Stimulated activated CD8-positive, alpha-beta memory T cell treated with anti-CD3 and anti-CD28 coated beads, Interleukin-4, amount 100 ng/mL, for 4 hours (primary cell): ENCODE measurements around the gene FFAR1.

Experiments used
- DNase-seq, 2 donors: peaks; one replicate each; pipeline ENCODE4 v3.0.0-alpha.2; 2020; ENCODE audit warnings: low read depth in 2 of 2, low spot score in 1 of 2

The FFAR1 gene

GRCh38 chr19:35314858-35315470 is 32.7 kb upstream of the FFAR1 start:
- DNase-seq = no peak

- DNase-seq = no peak
Measured at GRCh38 chr19:35315883-35316282, 31.8 kb upstream of the FFAR1 start.

DNA sequence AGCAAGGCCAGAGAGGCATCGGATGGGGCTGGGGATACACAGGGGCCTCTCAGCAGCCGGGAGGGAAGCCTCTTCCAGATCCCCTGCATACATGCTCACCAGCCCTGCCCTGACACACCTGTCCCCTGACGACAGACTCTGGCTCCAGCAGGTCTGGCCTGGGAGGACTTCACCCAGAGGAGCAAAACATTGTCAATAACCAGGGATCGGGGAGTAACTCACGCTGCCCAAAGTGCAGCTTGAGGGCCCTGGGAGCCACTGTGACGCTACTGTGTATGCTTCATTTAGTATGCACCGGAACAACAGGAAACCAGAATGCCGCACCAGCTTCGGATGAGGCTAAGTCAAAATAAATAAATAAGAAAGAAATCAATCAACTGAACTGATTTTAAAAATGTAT is 31.1 kb upstream of the FFAR1 start:
- DNase-seq = no peak

- no peak for DNase-seq
Measured at GRCh38 chr19:35317464-35318043, 30.1 kb upstream of the FFAR1 start.

- no peak for DNase-seq
Measured at GRCh38 chr19:35318679-35319448, 28.8 kb upstream of the FFAR1 start.

- no peak for DNase-seq
Measured at GRCh38 chr19:35320065-35320713, 27.5 kb upstream of the FFAR1 start.

DNA sequence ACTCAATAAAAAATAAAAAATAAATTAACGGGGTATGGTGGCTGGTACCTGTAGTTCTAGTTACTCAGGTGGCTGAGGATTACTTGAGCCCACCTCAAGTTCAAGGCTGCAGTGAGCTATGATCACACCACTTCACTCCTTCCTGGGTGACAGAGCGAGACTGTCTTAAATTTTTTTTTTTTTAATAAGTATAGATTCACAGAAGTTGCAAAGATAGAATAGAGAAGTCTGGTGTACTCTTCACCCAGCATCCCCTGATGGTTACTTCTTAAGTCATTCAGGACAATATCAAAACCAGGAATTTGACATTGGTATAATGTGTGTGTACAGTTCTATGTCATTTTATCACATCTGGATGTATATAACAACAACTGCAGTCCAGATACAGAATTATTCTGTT is 26.4 kb upstream of the FFAR1 start:
- DNase-seq = no peak

DNA sequence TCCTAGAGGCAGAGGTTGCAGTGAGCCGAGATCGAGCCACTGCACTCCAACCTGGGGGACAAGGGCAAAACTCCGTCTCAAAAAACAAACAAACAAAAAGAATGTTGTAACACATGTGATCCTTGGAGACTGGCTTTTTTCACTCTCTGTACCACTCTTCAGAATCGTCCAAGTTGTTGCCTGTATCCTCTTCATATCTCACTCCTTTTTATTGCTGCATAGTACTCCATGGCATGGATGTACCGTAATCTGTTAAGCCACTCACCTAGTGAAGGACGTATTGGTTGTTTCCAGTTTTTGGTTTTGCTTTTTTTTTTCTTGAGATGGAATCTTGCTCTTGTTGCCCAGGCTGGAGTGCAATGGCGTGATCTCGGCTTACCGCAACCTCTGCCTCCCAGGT is 25.7 kb upstream of the FFAR1 start:
- DNase-seq = no peak

- no peak for DNase-seq
Measured at GRCh38 chr19:35327642-35328041, 20.1 kb upstream of the FFAR1 start.

DNA sequence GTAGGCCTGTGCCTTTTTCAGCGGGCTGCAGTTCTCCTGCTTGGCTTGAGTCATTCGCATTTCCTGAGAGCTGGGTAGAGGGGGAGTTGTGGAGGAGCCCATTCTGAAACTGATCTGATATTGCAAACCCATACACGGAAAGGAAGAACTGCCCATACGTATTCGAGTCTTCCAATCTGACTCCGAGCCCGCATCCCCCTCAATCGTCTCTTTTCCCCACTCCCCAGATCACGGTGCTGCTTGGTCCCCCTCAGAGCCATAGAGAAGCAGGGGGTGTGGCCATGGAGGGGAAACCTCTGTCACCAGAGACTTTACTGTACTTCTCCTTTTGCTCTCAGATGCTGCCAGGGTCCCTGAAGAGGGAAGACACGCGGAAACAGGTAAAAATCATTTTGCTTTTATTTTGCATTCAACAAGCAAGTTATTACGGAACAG is 18.8 kb upstream of the FFAR1 start, which contains the start of gene CD22:
Gene CD22, plus strand, starts transcription at position 337 of the 435 bp plus-strand sequence. CDS start 2,854 bp downstream, outside the sequence.
- no peak for DNase-seq

- no peak for DNase-seq
Measured at GRCh38 chr19:35329323-35329722, 18.4 kb upstream of the FFAR1 start.

- DNase-seq = no peak
Measured at GRCh38 chr19:35330475-35330874, 17.2 kb upstream of the FFAR1 start.

DNA sequence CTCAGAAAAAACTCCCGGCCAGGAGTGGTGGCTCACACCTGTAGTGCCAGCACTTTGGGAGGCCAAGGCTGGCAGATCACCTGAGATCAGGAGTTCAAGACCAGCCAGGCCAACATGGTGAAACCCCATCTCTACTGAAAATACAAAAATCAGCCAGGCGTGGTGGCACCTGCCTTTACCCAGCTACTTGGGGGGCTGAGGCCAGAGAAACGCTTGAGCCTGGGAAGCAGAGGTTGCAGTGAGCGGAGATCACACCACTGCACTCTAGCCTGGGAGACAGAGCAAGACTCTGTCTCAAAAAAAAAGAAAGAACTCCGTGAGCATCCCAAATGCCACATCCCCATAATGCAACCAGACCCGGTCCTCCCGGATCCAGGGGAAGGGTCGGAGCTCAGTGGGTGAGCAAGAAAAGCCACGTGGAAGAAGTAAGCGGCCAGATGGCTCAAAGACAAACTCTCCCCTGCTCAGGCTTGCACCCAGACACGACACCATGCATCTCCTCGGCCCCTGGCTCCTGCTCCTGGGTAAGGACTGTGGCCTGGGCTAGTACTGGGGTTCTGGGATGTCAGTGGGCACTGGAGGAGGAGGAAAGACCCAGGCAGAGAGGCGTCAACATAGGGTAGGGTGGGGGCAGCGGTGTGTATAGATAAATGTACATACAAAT is 16.0 kb upstream of the FFAR1 start:
- DNase-seq = no peak

- DNase-seq = no peak
Measured at GRCh38 chr19:35332817-35333216, 14.9 kb upstream of the FFAR1 start.

- DNase-seq = no peak
Measured at GRCh38 chr19:35334144-35334753, 13.5 kb upstream of the FFAR1 start.

DNA sequence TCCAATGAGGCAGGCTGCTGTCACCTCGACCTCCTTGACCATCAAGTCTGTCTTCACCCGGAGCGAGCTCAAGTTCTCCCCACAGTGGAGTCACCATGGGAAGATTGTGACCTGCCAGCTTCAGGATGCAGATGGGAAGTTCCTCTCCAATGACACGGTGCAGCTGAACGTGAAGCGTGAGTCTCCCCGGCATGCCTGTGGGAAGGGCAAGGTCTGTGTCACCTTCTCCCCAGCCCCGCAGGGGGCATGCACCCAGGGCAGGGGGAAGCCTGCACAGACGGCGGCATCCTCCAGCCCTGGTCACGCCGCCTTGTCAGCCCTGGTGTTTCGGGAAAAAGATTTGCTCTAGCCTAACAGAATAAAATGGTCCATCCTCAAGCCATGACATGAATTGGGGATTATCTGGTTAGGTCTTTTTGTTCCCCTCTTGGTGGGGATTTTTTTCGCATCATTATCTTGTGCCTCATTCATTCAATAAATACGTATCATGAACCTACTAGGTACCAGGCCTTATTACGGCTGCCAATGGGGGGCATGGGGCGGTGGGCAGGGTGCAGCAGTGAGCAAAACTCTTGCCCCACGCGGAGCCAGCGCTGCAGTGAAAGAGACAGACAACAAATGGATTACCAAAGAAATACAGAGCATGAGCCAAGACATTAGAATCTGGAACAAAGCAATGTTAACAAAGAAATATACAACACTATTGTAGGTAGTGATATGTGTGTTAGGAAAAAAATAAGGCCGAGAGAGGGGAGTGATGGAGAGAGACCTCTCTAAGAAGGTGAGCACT is 11.3 kb upstream of the FFAR1 start:
- DNase-seq = no peak

DNA sequence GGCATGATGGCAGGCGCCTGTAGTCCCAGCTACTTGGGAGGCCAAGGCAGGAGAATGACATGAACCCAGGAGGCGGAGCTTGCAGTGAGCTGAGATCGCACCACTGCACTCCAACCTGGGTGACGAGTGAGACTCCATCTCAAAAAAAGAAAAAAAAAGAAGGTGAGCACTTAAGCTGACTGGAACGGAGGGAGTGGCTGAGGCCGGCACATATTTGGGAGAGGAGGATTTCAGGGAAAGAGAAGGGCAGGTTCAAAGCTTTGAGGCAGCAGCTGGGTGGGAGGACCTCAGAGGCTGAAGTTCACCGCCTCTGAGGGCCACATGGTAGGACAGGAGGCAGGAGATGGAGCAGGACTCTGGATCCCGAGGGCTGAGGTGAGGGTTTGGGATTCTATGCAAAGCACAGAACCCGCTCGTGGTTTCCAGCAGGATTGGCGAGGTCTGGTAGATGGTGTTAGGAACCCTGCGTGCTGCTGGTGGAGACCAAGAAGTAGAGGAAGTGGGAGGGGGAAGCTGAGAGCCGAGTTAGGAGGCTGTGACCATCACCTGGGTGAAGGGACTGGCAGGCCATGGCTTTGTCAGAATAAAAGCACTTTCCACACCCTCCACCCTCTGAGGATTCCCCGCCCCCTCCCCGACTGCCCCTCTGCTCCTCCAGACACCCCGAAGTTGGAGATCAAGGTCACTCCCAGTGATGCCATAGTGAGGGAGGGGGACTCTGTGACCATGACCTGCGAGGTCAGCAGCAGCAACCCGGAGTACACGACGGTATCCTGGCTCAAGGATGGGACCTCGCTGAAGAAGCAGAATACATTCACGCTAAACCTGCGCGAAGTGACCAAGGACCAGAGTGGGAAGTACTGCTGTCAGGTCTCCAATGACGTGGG is 10.4 kb upstream of the FFAR1 start:
- DNase-seq = no peak

GRCh38 chr19:35337984-35338296 is 9.8 kb upstream of the FFAR1 start:
- no peak for DNase-seq

DNA sequence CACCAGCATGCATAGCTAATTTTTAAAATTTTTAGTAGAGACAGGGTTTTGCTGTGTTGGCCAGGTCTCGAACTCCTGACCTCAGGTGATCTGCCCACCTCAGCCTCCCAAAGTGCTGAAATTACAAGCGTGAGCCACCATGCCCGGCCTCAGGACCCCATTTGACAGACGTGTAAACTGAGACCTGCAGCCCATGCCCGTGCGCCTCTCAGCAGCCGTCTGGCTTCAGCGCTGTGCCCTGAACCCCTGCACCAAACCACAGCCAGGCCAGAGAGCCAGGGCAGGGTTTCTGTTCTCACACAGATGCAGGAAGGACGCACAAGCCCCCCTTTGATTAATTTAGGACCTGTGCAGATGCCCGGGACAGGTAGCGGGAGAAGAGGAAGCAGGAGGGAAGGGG is 7.3 kb upstream of the FFAR1 start:
- DNase-seq = no peak
